Brain microvascular endothelial cell (primary cell): Measurements from ENCODE around the gene ARHGEF12.
"Not testable (repeated sequence)": the region's sequence is repeated elsewhere in the genome, so short reads cannot be mapped to it uniquely, and the experiment has no call there.

Source experiments
- DNase-seq: peaks from one replicate; pipeline ENCODE4 v3.0.0-alpha.2; 2020
- H3K27ac ChIP-seq: fragments of 250-450 bp; sonication (Bioruptor Pico); 2 replicates; pipeline ENCODE4 v1.5.1; 2020; ENCODE audit warnings: mild to moderate bottlenecking, moderate library complexity
- H3K27me3 ChIP-seq: fragments of 250-450 bp; sonication (Bioruptor Pico); replicated peaks from 2 replicates; pipeline ENCODE4 v1.5.1; 2020; ENCODE audit warnings: mild to moderate bottlenecking
- H3K36me3 ChIP-seq: fragments of 250-450 bp; sonication (Bioruptor Pico); replicated peaks from 2 replicates; pipeline ENCODE4 v1.5.1; 2020; ENCODE audit warnings: mild to moderate bottlenecking
- H3K4me3 ChIP-seq: 2 replicates; pipeline ENCODE4 v1.5.1; 2011; ENCODE audit warnings: low read depth, mild to moderate bottlenecking, control low read depth, low read length, moderate library complexity
- in situ Hi-C: cut with HindIII; loops from 2 replicates; pipeline ENCODE4 v1.10.0; 2017; ENCODE audit warnings: low sequenced_read_pairs, low pct_ligation_motif_present
- TF ChIP-seq, protein P1 (sequence below): IDR thresholded peaks from 2 replicates; pipeline ENCODE4 v1.5.1; 2011; ENCODE audit warnings: low read depth, mild to moderate bottlenecking, moderate library complexity, low read length, control low read depth, inconsistent platforms; ENCODE audit errors: missing control alignments

ARHGEF12 gene

GRCh38 chr11:120501976-120502755 lies 166.0 kb downstream of the ARHGEF12 start:
- in situ Hi-C loops = loop anchor here (25.0 kb wide), 1 partner anchor 185 kb away; no protein-coding TSS in a partner anchor
- peaks cover 7% of the 10 kb centered on the region for H3K27me3 ChIP-seq
- H3K4me3 ChIP-seq = no peak overlapping the region
- no peaks in the 10 kb centered on the region for H3K36me3 ChIP-seq
- DNase-seq = no peak
- no peak overlapping the region for H3K27ac ChIP-seq
- TF ChIP-seq, protein P1, sequence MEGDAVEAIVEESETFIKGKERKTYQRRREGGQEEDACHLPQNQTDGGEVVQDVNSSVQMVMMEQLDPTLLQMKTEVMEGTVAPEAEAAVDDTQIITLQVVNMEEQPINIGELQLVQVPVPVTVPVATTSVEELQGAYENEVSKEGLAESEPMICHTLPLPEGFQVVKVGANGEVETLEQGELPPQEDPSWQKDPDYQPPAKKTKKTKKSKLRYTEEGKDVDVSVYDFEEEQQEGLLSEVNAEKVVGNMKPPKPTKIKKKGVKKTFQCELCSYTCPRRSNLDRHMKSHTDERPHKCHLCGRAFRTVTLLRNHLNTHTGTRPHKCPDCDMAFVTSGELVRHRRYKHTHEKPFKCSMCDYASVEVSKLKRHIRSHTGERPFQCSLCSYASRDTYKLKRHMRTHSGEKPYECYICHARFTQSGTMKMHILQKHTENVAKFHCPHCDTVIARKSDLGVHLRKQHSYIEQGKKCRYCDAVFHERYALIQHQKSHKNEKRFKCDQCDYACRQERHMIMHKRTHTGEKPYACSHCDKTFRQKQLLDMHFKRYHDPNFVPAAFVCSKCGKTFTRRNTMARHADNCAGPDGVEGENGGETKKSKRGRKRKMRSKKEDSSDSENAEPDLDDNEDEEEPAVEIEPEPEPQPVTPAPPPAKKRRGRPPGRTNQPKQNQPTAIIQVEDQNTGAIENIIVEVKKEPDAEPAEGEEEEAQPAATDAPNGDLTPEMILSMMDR = no peak

- H3K36me3 ChIP-seq, H3K4me3 ChIP-seq, H3K27me3 ChIP-seq, DNase-seq, H3K27ac ChIP-seq: not testable (repeated sequence)
- in situ Hi-C loops = loop anchor here (25.0 kb wide), 1 partner anchor 184 kb away; no protein-coding TSS in a partner anchor
These were observed 167.3 kb downstream of the ARHGEF12 start for GRCh38 chr11:120503529-120503928.

DNA sequence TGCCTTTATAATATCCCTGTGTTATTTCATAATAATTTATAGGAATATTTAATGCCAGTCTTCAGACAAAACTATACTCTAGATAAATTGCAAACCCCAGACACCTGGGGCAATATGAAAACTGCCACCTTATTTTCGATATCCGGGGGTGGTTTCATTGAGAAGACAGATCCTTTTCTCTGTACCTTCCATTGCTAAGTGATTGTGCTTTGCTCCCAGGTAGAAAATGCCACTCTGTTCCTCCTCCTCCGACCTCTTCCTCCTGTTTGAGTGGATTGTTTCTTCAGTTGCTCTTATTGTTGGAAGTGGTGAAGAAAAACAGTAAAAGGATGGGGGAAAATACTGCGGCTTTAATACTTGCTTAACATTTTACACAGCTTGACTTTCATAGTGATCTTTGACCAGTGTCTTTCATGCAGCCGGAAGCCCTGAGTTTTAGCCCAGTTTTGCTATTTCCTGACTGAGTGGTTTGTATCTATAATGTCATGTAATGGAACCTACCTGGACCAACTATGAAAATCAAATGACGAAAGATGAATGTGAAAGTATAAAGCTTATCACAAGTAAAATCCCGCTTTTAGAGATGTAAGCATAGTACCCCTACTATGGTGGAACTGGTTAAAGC lies 169.7 kb downstream of the ARHGEF12 start:
- Histone ChIP-seq H3K27ac (no peak overlapping the region), H3K27me3 (peaks cover 7% of the 10 kb centered on the region), H3K4me3 (no peak overlapping the region), H3K36me3 (no peaks in the 10 kb centered on the region)
- in situ Hi-C loops = loop anchor here (25.0 kb wide), 1 partner anchor 181 kb away; no protein-coding TSS in a partner anchor
- DNase-seq = no peak
- TF ChIP-seq, protein P1 = no peak

GRCh38 chr11:120509346-120510053 lies 173.3 kb downstream of the ARHGEF12 start:
- Histone ChIP-seq H3K27me3 (peaks cover 7% of the 10 kb centered on the region), H3K27ac (no peak overlapping the region), H3K36me3 (no peaks in the 10 kb centered on the region), H3K4me3 (no peak overlapping the region)
- no peak for DNase-seq
- TF ChIP-seq, protein P1 = no peak
- in situ Hi-C loops = loop anchor here (25.0 kb wide), 1 partner anchor 178 kb away; no protein-coding TSS in a partner anchor

DNA sequence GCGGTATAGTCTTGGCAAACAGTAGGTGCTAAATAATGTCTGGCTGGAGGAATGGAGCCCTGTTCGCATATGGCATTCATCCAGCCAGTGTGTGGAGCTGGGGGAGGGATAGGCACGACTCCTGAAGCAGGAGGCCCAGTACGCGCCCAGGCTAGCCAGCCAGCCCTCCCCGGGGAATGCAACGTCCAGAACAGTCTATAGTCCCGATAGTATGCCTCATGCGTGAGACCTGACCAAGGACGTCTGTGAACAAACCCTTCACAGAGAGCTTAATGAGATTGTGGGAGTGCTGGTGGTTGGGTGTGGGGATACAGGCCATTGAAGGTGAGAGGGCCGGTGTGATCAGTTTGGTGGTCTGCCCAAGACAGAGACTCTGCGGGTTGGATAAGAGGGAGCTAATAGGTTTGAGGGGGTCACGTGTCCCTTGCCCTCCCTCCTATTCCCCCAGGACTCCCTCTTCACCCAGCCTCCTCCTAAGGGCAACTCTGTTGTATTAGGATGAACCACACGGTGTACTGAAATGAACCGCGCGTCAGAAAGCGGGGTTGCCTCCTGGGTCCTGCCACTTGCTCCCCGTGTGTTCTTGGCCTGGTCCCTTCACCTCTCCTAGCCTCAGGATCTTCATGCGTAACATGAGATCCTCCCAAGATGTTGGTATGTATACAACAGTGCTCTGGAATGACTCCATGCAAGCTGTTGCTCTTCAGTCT lies 174.3 kb downstream of the ARHGEF12 start:
- TF ChIP-seq, protein P1 = no peak
- H3K4me3 ChIP-seq = no peak overlapping the region
- H3K27me3 ChIP-seq = peaks cover 7% of the 10 kb centered on the region
- DNase-seq = no peak
- no peak overlapping the region for H3K27ac ChIP-seq
- no peaks in the 10 kb centered on the region for H3K36me3 ChIP-seq
- in situ Hi-C loops = loop anchor here (25.0 kb wide), 1 partner anchor 177 kb away; no protein-coding TSS in a partner anchor
